SJCRH30 (cell line): ENCODE measurements around the gene EIPR1. TPM values are rescaled to one million over a fixed set of nuclear protein-coding genes. Genes with fewer than 3 reads are reported as not detected.

Experiments used
- DNase-seq, 2 experiments: peaks; one replicate each; pipeline ENCODE4 v3.0.0-alpha.2; 2015 to 2020
- H3K27ac ChIP-seq: fragments of 250-450 bp; sonication (Bioruptor Pico); 2 replicates; pipeline ENCODE4 v1.5.1; 2020; ENCODE audit warnings: mild to moderate bottlenecking, moderate library complexity
- H3K27me3 ChIP-seq: fragments of 250-450 bp; sonication (Bioruptor Pico); 2 replicates; pipeline ENCODE4 v1.5.1; 2020; ENCODE audit warnings: mild to moderate bottlenecking, moderate library complexity
- H3K36me3 ChIP-seq: fragments of 250-450 bp; sonication (Bioruptor Pico); 2 replicates; pipeline ENCODE4 v1.5.1; 2020; ENCODE audit warnings: mild to moderate bottlenecking, moderate library complexity
- H3K4me1 ChIP-seq: fragments of 250-450 bp; sonication (Bioruptor Pico); 2 replicates; pipeline ENCODE4 v1.5.1; 2020; ENCODE audit warnings: mild to moderate bottlenecking, moderate library complexity
- H3K4me3 ChIP-seq: fragments of 250-450 bp; sonication (Bioruptor Pico); 2 replicates; pipeline ENCODE4 v1.5.1; 2020; ENCODE audit warnings: mild to moderate bottlenecking, moderate library complexity
- H3K9me3 ChIP-seq: fragments of 250-450 bp; sonication (Bioruptor Pico); replicated peaks from 2 replicates; pipeline ENCODE4 v1.5.1; 2020; ENCODE audit warnings: mild to moderate bottlenecking, moderate library complexity
- total RNA-seq: library from RNA; depleted of rRNA; stranded (reverse); fragments of >200 nt; shearing (Covaris generic); gene quantifications from 2 replicates; pipeline ENCODE4 v1.2.3, GENCODE V29; 2014

Gene EIPR1
- total RNA-seq, 1 experiment from 2014 or later = 29.0 TPM

- no peaks in the 10 kb centered on the region for H3K4me1 ChIP-seq
- H3K27me3 ChIP-seq = no peaks in the 10 kb centered on the region
- 0 out of 2 replicates have a peak, but pooled peaks cover 3% of the 10 kb centered on the region for H3K36me3 ChIP-seq
- H3K27ac ChIP-seq = no peak overlapping the region
- no peak for DNase-seq
- H3K9me3 ChIP-seq = no peaks in the 10 kb centered on the region
- H3K4me3 ChIP-seq = no peak overlapping the region
Measured at GRCh38 chr2:3317277-3317685, 60.3 kb downstream of the EIPR1 start.

GRCh38 chr2:3316456-3317276 lies 61.0 kb downstream of the EIPR1 start:
- DNase-seq = no peak
- H3K9me3 ChIP-seq = no peaks in the 10 kb centered on the region
- no peak overlapping the region for H3K4me3 ChIP-seq
- no peak overlapping the region for H3K27ac ChIP-seq
- H3K36me3 ChIP-seq = 0 out of 2 replicates have a peak, but pooled peaks cover 3% of the 10 kb centered on the region
- H3K27me3 ChIP-seq = no peaks in the 10 kb centered on the region
- no peaks in the 10 kb centered on the region for H3K4me1 ChIP-seq

GRCh38 chr2:3314626-3315025 lies 63.0 kb downstream of the EIPR1 start:
- H3K27ac ChIP-seq = no peak overlapping the region
- no peak overlapping the region for H3K4me3 ChIP-seq
- H3K27me3 ChIP-seq = no peaks in the 10 kb centered on the region
- H3K9me3 ChIP-seq = no peaks in the 10 kb centered on the region
- H3K4me1 ChIP-seq = 0 out of 2 replicates have a peak, but pooled peaks cover 4% of the 10 kb centered on the region
- no peak for DNase-seq
- H3K36me3 ChIP-seq = 0 out of 2 replicates have a peak, but pooled peaks cover 3% of the 10 kb centered on the region

GRCh38 chr2:3313781-3314375 lies 63.7 kb downstream of the EIPR1 start:
- H3K4me1 ChIP-seq = 0 out of 2 replicates have a peak, but pooled peaks cover 4% of the 10 kb centered on the region
- no peak overlapping the region for H3K4me3 ChIP-seq
- H3K27me3 ChIP-seq = no peaks in the 10 kb centered on the region
- no peak overlapping the region for H3K27ac ChIP-seq
- no peaks in the 10 kb centered on the region for H3K9me3 ChIP-seq
- 0 out of 2 replicates have a peak, but pooled peaks cover 3% of the 10 kb centered on the region for H3K36me3 ChIP-seq
- no peak for DNase-seq

- no peaks in the 10 kb centered on the region for H3K9me3 ChIP-seq
- H3K36me3 ChIP-seq = 0 out of 2 replicates have a peak, but pooled peaks cover 3% of the 10 kb centered on the region
- H3K27me3 ChIP-seq = no peaks in the 10 kb centered on the region
- H3K4me1 ChIP-seq = 0 out of 2 replicates have a peak, but pooled peaks cover 4% of the 10 kb centered on the region
- no peak for DNase-seq
- no peak overlapping the region for H3K27ac ChIP-seq
- H3K4me3 ChIP-seq = no peak overlapping the region
Measured at GRCh38 chr2:3312576-3313345, 64.9 kb downstream of the EIPR1 start.

GRCh38 chr2:3311601-3312000 lies 66.0 kb downstream of the EIPR1 start:
- 0 out of 2 replicates have a peak, but pooled peaks cover 4% of the 10 kb centered on the region for H3K4me1 ChIP-seq
- DNase-seq = no peak
- no peak overlapping the region for H3K27ac ChIP-seq
- no peaks in the 10 kb centered on the region for H3K9me3 ChIP-seq
- no peaks in the 10 kb centered on the region for H3K36me3 ChIP-seq
- no peaks in the 10 kb centered on the region for H3K27me3 ChIP-seq
- H3K4me3 ChIP-seq = no peak overlapping the region

GRCh38 chr2:3309496-3310355 lies 67.9 kb downstream of the EIPR1 start:
- peak overlapping the region; percentile 65 for H3K27ac ChIP-seq
- no peaks in the 10 kb centered on the region for H3K27me3 ChIP-seq
- no peaks in the 10 kb centered on the region for H3K36me3 ChIP-seq
- peak overlapping the region; percentile 19; the same call in 1 of the 2 replicates for H3K4me3 ChIP-seq
- DNase-seq = peak; percentile 63 to 77
- 0 out of 2 replicates have a peak, but pooled peaks cover 4% of the 10 kb centered on the region for H3K4me1 ChIP-seq
- no peaks in the 10 kb centered on the region for H3K9me3 ChIP-seq

- H3K27ac ChIP-seq = no peak overlapping the region
- H3K9me3 ChIP-seq = no peaks in the 10 kb centered on the region
- H3K4me3 ChIP-seq = no peak overlapping the region
- no peaks in the 10 kb centered on the region for H3K27me3 ChIP-seq
- H3K4me1 ChIP-seq = peaks cover 8% of the 10 kb centered on the region
- no peaks in the 10 kb centered on the region for H3K36me3 ChIP-seq
- no peak for DNase-seq
Measured at GRCh38 chr2:3307901-3308300, 69.7 kb downstream of the EIPR1 start.

- Histone ChIP-seq H3K4me1 (peaks cover 11% of the 10 kb centered on the region), H3K27ac (no peak overlapping the region), H3K27me3 (no peaks in the 10 kb centered on the region), H3K4me3 (no peak overlapping the region), H3K9me3 (no peaks in the 10 kb centered on the region), H3K36me3 (no peaks in the 10 kb centered on the region)
- no peak for DNase-seq
Measured at GRCh38 chr2:3307236-3307635, 70.4 kb downstream of the EIPR1 start.

GRCh38 chr2:3305952-3306351 lies 71.7 kb downstream of the EIPR1 start:
- Histone ChIP-seq H3K36me3 (no peaks in the 10 kb centered on the region), H3K27me3 (no peaks in the 10 kb centered on the region), H3K9me3 (no peaks in the 10 kb centered on the region), H3K4me3 (no peak overlapping the region), H3K4me1 (peaks cover 11% of the 10 kb centered on the region), H3K27ac (no peak overlapping the region)
- no peak for DNase-seq

- no peaks in the 10 kb centered on the region for H3K27me3 ChIP-seq
- H3K4me3 ChIP-seq = no peak overlapping the region
- no peak for DNase-seq
- H3K36me3 ChIP-seq = no peaks in the 10 kb centered on the region
- H3K27ac ChIP-seq = no peak overlapping the region
- H3K9me3 ChIP-seq = no peaks in the 10 kb centered on the region
- peaks cover 11% of the 10 kb centered on the region for H3K4me1 ChIP-seq
Measured at GRCh38 chr2:3305431-3305830, 72.2 kb downstream of the EIPR1 start.

GRCh38 chr2:3303583-3304406 lies 73.8 kb downstream of the EIPR1 start:
- DNase-seq = peak; percentile 83 to 92
- Histone ChIP-seq H3K9me3 (no peaks in the 10 kb centered on the region), H3K36me3 (no peaks in the 10 kb centered on the region), H3K27me3 (no peaks in the 10 kb centered on the region), H3K27ac (peak overlapping the region; percentile 66), H3K4me3 (peak overlapping the region; percentile 52), H3K4me1 (peaks cover 8% of the 10 kb centered on the region)
